Fibroblast of lung (primary cell): ENCODE results near the gene NCAM2.

Experiments
- EZH2 ChIP-seq: IDR thresholded peaks from 2 replicates; pipeline ENCODE4 v1.5.1; 2012; ENCODE audit warnings: low read length, control low read depth, mild to moderate bottlenecking; ENCODE audit errors: missing control alignments
- TF ChIP-seq, protein P1 (sequence below), 2 donors: IDR thresholded peaks in 1 of 2; conservative IDR thresholded peaks in 1 of 2; 1 replicate in 1 of 2; 2 replicates in 1 of 2; pipeline ENCODE4 v1.5.1; 2011 to 2012; ENCODE audit warnings: low read length in 2 of 2, control low read depth in 1 of 2, inconsistent platforms in 1 of 2, low read depth in 1 of 2, mild to moderate bottlenecking in 1 of 2

DNA sequence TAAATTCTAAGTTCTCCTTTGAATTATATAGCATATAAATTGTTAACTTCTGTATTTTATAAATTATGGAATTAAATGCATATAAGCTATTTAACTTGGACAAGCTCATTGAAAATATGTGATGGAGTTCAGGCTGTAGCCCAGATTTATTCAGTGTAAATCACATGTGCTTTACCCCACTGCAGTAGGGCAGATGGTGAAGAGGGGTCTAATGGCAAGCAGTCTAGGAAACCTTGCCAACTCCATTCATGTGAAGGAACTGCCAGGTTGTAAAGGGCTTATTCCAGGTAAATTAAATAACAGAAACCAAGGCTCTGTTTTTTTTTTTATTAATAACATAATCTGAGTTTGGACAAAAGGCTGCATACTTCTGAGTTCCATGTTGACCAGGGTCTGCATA is 243.2 kb downstream of the NCAM2 start:
- TF ChIP-seq, protein P1, sequence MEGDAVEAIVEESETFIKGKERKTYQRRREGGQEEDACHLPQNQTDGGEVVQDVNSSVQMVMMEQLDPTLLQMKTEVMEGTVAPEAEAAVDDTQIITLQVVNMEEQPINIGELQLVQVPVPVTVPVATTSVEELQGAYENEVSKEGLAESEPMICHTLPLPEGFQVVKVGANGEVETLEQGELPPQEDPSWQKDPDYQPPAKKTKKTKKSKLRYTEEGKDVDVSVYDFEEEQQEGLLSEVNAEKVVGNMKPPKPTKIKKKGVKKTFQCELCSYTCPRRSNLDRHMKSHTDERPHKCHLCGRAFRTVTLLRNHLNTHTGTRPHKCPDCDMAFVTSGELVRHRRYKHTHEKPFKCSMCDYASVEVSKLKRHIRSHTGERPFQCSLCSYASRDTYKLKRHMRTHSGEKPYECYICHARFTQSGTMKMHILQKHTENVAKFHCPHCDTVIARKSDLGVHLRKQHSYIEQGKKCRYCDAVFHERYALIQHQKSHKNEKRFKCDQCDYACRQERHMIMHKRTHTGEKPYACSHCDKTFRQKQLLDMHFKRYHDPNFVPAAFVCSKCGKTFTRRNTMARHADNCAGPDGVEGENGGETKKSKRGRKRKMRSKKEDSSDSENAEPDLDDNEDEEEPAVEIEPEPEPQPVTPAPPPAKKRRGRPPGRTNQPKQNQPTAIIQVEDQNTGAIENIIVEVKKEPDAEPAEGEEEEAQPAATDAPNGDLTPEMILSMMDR (conservative IDR thresholded peaks at IDR 0.05 in 1 of 2, IDR thresholded peaks at IDR 0.05 in 1 of 2; ENCODE audit: low read depth in 1 of 2, low read length in 2 of 2): no peak
- no peak for TF ChIP-seq EZH2
